Posterior vena cava (tissue), 2 donors: ENCODE results near the gene GCDH. TPM values are rescaled to one million over a fixed set of nuclear protein-coding genes. Genes with fewer than 3 reads are reported as not detected.
"Not testable (repeated sequence)": the region's sequence is repeated elsewhere in the genome, so short reads cannot be mapped to it uniquely, and the experiment has no call there.

Experiments
- DNase-seq: peaks from one replicate; pipeline ENCODE4 v3.0.0-alpha.2; 2020; ENCODE audit warnings: low spot score
- intact Hi-C, 2 donors: fragments of 100-400 bp; cut with DNase I; formaldehyde crosslinking; loops; one replicate each; pipeline versions ENCODE4 v1.14.1 to v1.14.2; 2022 to 2023
- long read RNA-seq, 2 donors: library from polyadenylated mRNA; unstranded; transcript quantifications; one replicate each; pipeline ENCODE4 v2.0.0, GENCODE V29; 2020 to 2021
- total RNA-seq, 2 donors: library from RNA; stranded (reverse); fragmentation: NEBNext Ultra II Directional; extraction: Animal tissue kit (Norgen Biotek cat#: 25700); gene quantifications; one replicate each; pipeline ENCODE4 v1.2.1, GENCODE V29; 2021
- donor health status: DM: yes; HTN: yes; CAD: no.
- donor health status: DM: yes; HTN: yes; CAD: no.

GCDH gene
- total RNA-seq: 10 to 100 TPM in 1 of 2 donors, 1 to 10 TPM in 1; 8.5 to 14.6 TPM
- long read RNA-seq, donor 1, partial matches to known transcripts: 1 of 7 reads
- long read RNA-seq, donor 1, other reads (novel, unspliced or antisense): 2 of 7 reads
- long read RNA-seq, donor 2, transcript GCDH-201 (12 exons, 1,956 nt): major isoform, 26 of 34 reads
- long read RNA-seq, donor 2, partial matches to known transcripts: 2 of 34 reads
- long read RNA-seq, donor 2, other reads (novel, unspliced or antisense): 5 of 34 reads

DNA sequence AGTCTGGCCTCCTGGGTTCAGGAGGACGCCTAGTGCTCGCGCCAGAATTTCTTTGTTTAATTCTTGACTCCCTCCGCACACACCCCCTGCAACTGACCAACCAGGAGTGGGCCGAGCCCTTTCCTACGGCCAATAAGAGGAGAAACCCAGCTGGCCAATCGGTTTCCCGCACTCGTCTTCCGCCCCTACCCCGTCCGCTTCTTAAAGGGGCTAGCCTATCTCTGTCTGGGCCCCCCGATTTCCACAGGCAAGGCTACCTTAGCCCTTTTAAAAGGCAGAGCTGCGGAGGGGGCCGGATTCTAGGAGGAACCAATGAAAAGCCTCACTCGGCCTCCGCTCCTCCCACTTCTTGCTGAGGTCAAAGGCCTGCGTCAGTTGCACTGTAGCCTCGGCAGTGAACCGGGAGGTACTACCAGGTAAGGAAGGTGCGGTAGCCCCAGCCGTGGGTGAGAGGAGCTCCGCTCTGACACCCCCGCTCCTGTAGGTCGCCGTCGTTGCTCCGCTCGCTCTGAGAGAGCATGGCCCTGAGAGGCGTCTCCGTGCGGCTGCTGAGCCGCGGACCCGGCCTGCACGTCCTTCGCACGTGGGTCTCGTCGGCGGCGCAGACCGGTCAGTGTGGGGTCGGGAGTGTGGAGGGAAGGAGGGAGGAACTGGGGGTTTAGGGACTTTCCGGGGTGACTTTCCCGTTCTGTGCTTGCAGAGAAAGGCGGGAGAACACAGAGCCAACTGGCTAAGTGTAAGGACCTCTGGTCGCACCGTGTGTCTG lies at the start of gene GCDH:
TSS of gene GCDH (plus strand) at position 374 of the 766 bp plus-strand sequence. CDS start at position 519, 145 bp downstream.
- intact Hi-C loops: no loop called here
- DNase-seq: peak; percentile 99

DNA sequence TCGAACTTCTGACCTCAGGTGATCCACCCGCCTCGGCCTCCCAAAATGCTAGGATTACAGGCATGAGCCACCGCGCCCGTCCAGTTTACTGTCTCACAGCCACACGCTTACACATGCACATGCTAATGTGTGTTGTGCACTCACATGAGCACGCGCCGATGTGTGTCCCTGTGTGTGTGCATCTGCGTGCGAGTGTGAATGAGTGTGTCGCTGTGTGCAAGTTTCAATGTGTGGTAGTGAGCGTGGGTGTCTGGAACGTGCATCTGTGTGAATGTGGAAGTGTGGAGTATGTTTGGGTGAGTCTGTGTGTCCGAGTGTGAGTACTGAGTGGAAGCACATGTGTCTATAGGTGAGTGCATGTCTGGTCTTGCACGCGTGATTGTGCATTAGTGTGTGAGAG lies 48.4 kb upstream of the GCDH start:
- DNase-seq: no peak
- intact Hi-C loops: no loop called here

DNA sequence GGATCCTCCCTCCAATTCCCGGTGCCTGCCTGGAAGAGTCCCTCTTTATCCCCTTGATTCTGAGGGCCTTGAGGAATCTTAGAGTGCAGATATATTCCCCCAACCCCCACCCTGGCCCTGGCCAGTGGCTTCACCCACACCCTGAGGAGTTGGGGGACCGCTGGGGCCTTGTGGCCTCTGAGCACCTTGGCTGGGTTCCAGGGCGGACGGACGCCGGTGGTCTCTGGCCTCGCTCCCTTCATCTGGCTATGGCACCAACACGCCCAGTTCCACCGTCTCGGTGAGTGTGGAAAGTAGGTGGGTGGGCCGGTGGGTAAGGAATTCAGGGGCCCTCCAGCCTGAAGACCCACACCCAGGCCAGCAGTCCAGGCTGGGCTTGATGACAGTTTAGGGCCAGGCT lies 47.6 kb upstream of the GCDH start:
- intact Hi-C loops: no loop called here
- no peak for DNase-seq

DNA sequence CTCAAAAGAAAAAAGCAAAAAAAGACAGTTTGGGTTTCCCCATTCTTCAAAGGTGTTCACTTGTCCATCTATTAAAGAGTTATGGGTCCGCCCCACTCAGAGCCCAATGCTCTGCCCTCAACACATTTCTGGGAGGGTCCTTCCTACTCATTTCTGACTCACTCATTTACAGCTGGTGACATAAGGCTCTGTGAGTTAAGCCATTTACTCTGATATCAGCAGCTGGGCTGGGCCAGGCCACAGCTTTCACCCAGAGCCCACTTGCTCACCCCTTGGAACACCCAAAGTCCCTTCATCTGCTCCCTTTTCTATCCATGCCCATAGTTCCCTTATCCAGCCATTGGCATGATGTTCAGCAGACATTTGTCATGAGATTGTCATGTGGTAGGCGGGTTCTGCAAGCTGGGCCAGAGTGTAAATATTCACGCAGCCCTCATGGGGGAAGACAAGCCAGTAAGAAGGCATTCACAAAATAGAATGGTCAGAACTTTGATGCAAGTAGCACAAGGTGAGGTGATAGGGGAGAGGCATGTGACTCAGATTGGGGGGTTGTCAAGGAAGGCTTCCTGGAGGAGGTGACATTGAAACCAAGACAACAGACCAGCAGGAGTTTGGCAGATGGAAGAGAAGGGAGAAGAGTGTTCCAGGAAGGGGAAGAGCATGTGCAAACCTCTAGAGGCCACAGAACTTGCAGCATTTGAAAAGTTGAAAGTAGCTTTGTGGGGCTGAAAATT lies 46.8 kb upstream of the GCDH start:
- DNase-seq: no peak
- intact Hi-C loops: no loop called here

DNA sequence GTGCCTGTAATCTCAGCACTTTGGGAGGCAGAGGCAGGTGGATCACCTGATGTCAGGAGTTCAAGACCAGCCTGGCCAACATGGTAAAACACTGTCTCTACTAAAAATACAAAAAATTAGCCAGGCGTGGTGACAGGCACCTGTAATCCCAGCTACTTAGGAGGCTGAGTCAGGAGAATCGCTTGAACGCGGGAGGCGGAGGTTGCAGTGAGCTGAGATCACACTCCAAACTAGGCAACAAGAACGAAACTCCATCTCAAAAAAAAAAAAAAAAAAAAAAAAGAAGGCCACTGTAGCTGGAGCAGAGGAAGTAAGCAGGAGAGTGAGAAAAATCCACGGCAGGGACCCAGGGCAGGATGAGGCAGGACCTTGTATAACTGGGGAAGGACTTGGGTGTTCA lies 44.3 kb upstream of the GCDH start:
- not testable (repeated sequence) for DNase-seq
- intact Hi-C loops: loop anchor here (5.0 kb wide), 2 partner anchors 79 to 84 kb away; no protein-coding TSS in a partner anchor

DNA sequence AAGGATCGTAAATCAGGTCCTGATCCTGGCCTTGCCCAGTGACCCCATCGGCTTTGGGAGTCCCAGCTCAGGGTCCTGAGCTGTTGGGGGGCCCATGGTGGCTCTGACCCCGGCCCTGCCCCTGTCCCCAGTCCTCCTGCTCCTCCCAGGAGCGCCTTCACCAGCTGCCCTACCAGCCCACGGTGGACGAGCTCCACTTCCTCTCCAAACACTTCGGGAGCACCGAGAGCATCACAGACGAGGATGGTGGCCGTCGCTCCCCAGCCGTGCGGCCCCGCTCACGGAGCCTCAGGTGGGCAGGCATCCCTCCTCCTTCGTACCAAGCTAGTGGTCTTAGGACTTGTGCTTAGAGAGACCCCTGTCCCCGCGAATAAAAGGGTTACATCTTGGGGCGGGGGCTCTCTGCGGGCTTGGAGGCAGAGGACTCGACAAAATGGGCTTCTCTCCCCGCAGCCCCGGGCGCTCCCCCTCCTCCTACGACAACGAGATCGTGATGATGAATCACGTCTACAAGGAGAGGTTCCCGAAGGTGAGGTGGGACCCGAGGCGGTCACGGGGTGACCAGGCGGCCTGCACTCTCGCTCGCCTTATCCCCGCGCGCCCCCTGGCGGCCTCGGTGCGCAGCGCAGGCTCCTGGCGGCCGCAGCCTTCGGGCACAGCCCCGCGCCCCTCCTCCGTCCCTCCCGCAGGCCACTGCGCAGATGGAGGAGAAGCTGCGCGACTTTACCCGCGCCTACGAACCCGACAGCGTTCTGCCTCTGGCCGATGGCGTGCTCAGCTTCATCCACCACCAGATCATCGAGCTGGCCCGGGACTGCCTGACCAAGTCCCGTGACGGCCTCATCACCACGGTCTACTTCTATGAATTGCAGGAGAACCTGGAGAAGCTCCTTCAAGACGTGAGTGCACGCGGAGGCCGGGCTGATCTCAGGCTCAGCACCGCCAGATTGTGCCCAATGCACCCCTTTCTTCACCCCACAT lies 43.5 kb upstream of the GCDH start:
- peak; percentile 94 for DNase-seq
- intact Hi-C loops: loop anchor here (5.0 kb wide), 2 partner anchors 80 to 85 kb away; no protein-coding TSS in a partner anchor

DNA sequence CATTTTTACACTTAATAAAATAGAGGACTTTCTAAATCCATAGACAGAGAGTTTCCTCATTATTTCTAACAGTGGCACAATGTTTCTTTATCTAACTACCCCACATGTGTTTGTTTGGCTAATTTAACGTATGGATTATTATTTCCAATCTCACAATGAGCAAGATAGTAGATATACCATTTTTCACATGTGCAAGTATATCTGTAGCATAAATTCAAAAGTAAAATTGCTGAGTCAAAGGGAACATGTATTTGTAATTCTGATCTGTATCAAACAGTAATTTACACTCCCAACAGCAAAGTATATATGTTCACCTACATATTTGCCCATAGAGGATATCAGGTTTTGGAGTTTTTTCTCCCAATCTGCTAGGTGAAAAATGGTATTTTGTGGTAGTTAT lies 34.3 kb upstream of the GCDH start:
- intact Hi-C loops: no loop called here
- no peak for DNase-seq

DNA sequence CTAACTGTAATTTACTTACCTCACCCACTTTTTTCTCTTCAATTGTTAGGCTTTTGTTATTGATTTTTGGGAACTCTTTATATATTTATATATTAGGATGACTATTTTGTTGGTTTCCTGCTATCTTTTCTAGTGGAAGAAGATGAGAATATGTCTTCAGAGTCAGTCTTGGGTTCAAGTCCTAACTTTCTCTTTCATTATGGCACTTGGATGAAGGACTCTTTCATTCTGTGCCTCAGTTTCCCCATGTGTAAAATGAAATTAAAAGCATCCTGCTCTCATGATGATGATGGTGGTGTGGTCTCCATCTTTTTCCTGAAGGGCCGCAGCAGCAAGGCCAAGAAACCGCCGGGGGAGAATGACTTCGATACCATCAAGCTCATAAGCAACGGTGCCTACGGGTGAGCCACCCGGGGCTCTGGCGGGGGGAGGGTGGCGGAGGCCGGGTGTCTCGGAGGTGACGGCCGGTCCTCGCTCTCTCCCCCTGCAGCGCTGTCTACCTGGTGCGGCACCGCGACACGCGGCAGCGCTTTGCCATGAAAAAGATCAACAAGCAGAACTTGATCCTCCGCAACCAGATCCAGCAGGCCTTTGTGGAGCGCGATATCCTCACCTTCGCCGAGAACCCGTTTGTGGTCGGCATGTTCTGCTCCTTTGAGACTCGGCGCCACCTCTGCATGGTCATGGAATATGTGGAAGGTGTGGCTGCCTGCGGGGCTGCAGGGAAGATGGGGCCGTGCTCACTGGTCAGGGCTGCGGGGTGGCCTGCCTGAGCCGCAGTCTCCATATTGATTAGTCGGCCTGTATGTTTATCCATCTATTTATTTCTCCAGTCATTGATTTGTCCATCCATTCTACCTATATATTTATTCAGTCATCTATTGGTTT lies 32.7 kb upstream of the GCDH start:
- intact Hi-C loops: no loop called here
- DNase-seq: no peak

DNA sequence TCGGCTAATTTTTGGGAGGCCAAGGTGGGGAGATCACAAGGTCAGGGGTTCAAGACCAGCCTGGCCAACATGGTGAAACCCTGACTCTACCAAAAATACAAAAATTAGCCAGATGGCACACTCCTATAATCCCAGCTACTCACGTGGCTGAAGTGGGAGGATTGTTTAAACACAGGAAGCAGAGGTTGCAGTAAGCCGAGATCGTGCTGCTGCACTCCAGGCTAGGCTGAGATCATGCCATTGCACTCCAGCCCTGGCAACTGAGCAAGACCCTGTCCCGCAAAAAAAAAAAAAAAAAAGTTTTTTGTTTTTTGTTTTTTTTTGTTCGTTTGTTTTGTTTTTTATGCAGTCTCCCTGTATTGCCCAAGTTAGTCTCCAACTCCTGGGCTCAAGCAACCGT lies 31.4 kb upstream of the GCDH start:
- intact Hi-C loops: no loop called here

DNA sequence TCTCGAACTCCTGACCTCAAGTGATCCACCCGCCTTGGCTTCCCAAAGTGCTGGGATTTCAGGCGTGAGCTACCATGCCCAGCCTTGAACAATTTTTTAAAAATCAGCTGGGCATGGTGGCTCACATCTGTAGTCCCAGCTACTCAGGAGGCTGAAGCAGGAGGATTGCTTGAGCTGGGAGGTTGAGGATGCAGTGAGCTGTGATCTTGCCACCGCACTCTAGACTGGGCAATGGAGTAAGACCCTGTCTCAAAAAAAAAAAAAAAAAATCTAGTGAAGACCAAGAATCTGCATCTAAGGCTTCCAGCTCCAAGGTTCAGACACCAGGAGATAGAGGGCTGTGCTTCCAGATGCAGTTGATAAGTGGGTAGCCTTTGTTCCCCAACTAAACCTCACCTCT lies 26.8 kb upstream of the GCDH start:
- intact Hi-C loops: no loop called here
- no peak for DNase-seq

More for the DNA sequence above, 31.4 kb upstream of the GCDH start:
- no peak for DNase-seq

DNA sequence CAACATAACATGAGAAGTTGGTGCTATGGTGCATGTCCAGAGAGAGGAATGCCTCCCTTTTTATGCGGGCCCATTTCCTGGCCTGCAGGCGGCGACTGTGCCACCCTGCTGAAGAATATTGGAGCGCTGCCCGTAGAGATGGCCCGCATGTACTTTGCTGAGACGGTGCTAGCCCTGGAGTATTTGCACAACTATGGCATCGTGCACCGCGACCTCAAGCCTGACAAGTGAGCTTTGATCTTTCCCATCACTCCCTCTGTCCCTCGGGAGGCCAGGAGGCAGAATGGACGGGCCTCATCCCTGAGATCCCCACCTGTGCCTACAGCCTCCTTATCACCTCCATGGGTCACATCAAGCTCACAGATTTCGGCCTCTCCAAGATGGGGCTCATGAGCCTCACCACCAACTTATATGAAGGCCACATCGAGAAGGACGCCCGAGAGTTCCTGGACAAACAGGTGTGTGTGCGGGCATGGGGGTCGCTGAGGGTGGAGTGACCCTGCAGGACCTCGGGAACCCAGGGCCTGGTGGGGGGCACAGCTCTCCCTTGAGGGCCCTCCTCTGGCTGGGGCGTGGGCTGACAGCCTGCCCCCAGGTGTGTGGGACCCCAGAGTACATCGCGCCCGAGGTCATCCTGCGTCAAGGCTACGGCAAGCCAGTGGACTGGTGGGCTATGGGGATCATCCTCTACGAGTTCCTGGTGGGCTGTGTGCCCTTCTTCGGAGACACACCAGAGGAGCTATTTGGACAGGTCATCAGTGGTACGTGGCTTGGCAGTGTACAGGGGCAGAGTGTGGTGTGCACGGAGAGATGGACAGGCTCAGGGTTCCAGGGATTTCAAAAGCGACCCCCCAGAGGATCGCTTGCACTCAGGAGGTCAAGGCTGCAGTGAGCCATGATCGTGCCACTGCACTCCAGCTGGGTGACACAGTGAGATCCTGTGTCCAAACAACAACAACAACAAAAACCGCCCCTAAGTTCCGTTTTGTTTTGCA lies 25.9 kb upstream of the GCDH start:
- DNase-seq: no peak
- intact Hi-C loops: no loop called here

DNA sequence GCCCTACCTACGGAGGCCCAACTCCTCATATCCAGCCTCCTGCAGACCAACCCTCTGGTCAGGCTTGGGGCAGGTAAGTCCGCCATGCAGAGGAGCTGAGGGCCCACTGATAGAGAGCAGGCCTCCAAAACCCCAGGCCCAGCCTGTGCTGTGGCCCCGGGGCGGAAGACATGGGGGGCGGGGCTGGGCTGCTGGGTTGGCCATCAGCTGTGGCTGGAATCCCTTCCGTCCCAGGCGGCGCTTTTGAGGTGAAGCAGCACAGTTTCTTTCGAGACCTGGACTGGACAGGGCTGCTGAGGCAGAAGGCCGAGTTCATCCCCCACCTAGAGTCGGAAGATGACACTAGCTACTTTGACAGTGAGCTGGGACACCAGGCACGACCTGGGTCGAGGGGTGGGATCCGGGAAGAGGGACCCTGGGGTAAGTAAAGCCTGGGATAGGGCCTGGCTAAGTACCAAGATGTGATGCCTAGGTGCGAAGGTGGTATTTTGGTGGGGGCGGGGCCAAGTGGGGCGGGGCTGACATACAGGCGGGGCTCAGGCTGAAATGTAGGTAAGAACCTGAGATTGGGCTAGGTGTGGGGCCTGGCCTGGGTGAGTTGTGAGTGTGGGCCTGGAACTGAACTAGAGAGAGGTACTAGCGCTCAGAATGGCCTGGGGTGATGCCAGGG lies 25.1 kb upstream of the GCDH start:
- DNase-seq: no peak
- intact Hi-C loops: no loop called here

DNA sequence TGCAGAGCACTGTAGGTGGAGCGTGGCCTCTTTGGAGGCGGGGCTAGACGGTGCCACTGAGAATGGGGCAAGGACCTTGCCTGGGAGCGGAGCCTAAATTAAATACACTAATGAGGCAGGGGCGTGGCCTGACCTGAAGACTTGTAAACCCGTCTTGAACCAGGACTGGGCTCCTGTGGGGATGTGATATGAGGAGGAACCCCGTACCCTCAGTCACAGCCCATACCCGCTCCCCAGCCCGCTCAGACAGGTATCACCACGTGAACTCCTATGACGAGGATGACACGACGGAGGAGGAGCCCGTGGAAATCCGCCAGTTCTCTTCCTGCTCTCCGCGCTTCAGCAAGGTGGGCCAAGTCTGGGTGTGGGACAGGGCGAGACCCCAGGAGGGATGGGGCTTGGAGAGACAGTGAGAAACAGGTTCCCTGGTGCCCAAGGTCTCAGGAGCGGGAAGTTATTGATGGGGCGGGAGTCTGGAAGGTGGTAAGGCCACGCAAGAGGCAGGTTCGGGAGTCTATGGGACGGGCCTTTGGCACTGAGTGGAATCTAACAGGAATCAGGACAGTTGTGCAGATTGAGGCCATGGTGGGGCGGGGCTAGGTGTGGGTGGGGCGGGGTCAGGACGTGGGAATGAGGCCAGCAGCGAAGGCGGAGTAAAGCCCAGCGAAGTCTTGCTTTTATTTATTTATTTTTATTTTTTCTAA lies 24.4 kb upstream of the GCDH start:
- intact Hi-C loops: no loop called here
- DNase-seq: no peak

DNA sequence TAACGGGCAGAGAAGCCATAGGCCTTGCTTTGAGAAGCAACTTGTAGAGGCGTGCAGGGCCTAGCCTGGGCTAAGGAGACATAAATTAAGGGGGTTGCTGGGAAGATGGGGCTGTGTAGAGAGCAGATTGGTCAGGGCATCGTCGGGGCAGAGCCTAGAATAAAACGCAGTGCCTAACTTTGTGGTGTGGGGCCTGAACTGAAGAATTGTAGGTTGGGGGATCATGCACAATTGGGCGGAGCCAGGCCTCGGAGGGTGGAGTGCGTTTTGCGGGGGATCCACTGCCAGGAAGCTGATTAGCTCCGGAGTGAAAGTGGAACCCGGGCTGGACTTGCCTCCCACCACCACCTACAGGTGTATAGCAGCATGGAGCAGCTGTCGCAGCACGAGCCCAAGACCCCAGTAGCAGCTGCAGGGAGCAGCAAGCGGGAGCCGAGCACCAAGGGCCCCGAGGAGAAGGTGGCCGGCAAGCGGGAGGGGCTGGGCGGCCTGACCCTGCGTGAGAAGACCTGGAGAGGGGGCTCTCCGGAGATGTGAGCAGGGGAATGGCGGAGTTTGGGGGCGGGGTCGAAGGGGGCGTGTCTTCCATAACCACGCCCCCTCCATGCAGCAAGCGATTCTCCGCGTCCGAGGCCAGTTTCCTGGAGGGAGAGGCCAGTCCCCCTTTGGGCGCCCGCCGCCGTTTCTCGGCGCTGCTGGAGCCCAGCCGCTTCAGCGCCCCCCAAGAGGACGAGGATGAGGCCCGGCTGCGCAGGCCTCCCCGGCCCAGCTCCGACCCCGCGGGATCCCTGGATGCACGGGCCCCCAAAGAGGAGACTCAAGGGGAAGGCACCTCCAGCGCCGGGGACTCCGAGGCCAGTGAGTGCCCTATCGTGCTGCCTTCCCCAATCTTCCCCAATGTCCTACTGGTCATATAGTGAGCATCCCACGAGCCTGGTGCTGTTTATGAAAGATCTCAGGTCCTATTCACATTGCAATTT lies 23.6 kb upstream of the GCDH start:
- no peak for DNase-seq
- intact Hi-C loops: no loop called here
